ENCODE results near the gene CSMD2. TPM values are rescaled to one million over a fixed set of nuclear protein-coding genes. Genes with fewer than 3 reads are reported as not detected.

The CSMD2 gene
- total and polyA plus RNA-seq, 2 donors (not counting 1 experiment from before 2014, with no cell fraction given): 2.2 to 7.6 TPM

- H3K36me3 ChIP-seq (ENCODE audit: control insufficient read depth, insufficient read depth, low read length): no peaks in the 10 kb centered on the region
- H3K9me3 ChIP-seq (ENCODE audit: control insufficient read depth, insufficient read depth, low read depth, low read length): no peaks in the 10 kb centered on the region
- TF ChIP-seq EZH2 (IDR thresholded peaks at IDR 0.05; ENCODE audit: low read length, missing control alignments): no peak
- TF ChIP-seq CTCF (conservative IDR thresholded peaks at IDR 0.05 in 1 of 2, IDR thresholded peaks at IDR 0.05 in 1 of 2; ENCODE audit: low read depth in 1 of 2, low read length in 2 of 2): no peak
- no peak overlapping the region for H3K4me2 ChIP-seq (ENCODE audit: extremely low read depth, insufficient read depth, low read length)
- H3K27ac ChIP-seq (ENCODE audit: insufficient read depth, low read length): no peak overlapping the region
- no peak overlapping the region for H3K4me3 ChIP-seq (replicated peaks in 1 of 4; ENCODE audit: control extremely low read depth in 1 of 4, insufficient read depth in 1 of 4, low read depth in 3 of 4, low read length in 4 of 4)
- H2AFZ ChIP-seq (ENCODE audit: low read length): no peak overlapping the region
- H3K79me2 ChIP-seq (ENCODE audit: control insufficient read depth, insufficient read depth, low read length): no peaks in the 10 kb centered on the region
- H3K9ac ChIP-seq (ENCODE audit: insufficient read depth, low read length): no peak overlapping the region
- no peaks in the 10 kb centered on the region for H3K27me3 ChIP-seq (ENCODE audit: control insufficient read depth, insufficient read depth, low read length)
- no peaks in the 10 kb centered on the region for H3K4me1 ChIP-seq (ENCODE audit: control insufficient read depth, extremely low read depth, insufficient read depth, low read length)
- no peaks in the 10 kb centered on the region for H4K20me1 ChIP-seq (ENCODE audit: control insufficient read depth, extremely low read depth, insufficient read depth, low read length)
- DNase-seq (ENCODE audit: low read depth in 2 of 2): no peak
Observed at GRCh38 chr1:33867684-33868083, 297.3 kb downstream of the CSMD2 start.

- no peaks in the 10 kb centered on the region for H4K20me1 ChIP-seq (ENCODE audit: control insufficient read depth, extremely low read depth, insufficient read depth, low read length)
- H3K4me1 ChIP-seq (ENCODE audit: control insufficient read depth, extremely low read depth, insufficient read depth, low read length): no peaks in the 10 kb centered on the region
- no peaks in the 10 kb centered on the region for H3K27me3 ChIP-seq (ENCODE audit: control insufficient read depth, insufficient read depth, low read length)
- H3K4me3 ChIP-seq (replicated peaks in 1 of 4; ENCODE audit: control extremely low read depth in 1 of 4, insufficient read depth in 1 of 4, low read depth in 3 of 4, low read length in 4 of 4): no peak overlapping the region
- H3K9ac ChIP-seq (ENCODE audit: insufficient read depth, low read length): no peak overlapping the region
- no peak overlapping the region for H3K4me2 ChIP-seq (ENCODE audit: extremely low read depth, insufficient read depth, low read length)
- no peaks in the 10 kb centered on the region for H3K36me3 ChIP-seq (ENCODE audit: control insufficient read depth, insufficient read depth, low read length)
- H2AFZ ChIP-seq (ENCODE audit: low read length): no peak overlapping the region
- H3K9me3 ChIP-seq (ENCODE audit: control insufficient read depth, insufficient read depth, low read depth, low read length): no peaks in the 10 kb centered on the region
- H3K79me2 ChIP-seq (ENCODE audit: control insufficient read depth, insufficient read depth, low read length): no peaks in the 10 kb centered on the region
- TF ChIP-seq CTCF (conservative IDR thresholded peaks at IDR 0.05 in 1 of 2, IDR thresholded peaks at IDR 0.05 in 1 of 2; ENCODE audit: low read depth in 1 of 2, low read length in 2 of 2) (no peak), EZH2 (IDR thresholded peaks at IDR 0.05; ENCODE audit: low read length, missing control alignments) (no peak)
- no peak overlapping the region for H3K27ac ChIP-seq (ENCODE audit: insufficient read depth, low read length)
- peak in 1 of 2 donors; percentile 81 for DNase-seq (ENCODE audit: low read depth in 2 of 2)
Observed at GRCh38 chr1:33866281-33866680, 298.7 kb downstream of the CSMD2 start.

GRCh38 chr1:33864460-33865389 lies 300.3 kb downstream of the CSMD2 start:
- TF ChIP-seq CTCF (conservative IDR thresholded peaks at IDR 0.05 in 1 of 2, IDR thresholded peaks at IDR 0.05 in 1 of 2; ENCODE audit: low read depth in 1 of 2, low read length in 2 of 2) (no peak), EZH2 (IDR thresholded peaks at IDR 0.05; ENCODE audit: low read length, missing control alignments) (no peak)
- Histone ChIP-seq H3K4me3 (replicated peaks in 1 of 4; ENCODE audit: control extremely low read depth in 1 of 4, insufficient read depth in 1 of 4, low read depth in 3 of 4, low read length in 4 of 4) (no peak overlapping the region), H3K27ac (ENCODE audit: insufficient read depth, low read length) (no peak overlapping the region), H2AFZ (ENCODE audit: low read length) (no peak overlapping the region), H3K4me1 (ENCODE audit: control insufficient read depth, extremely low read depth, insufficient read depth, low read length) (no peaks in the 10 kb centered on the region), H3K4me2 (ENCODE audit: extremely low read depth, insufficient read depth, low read length) (no peak overlapping the region), H3K36me3 (ENCODE audit: control insufficient read depth, insufficient read depth, low read length) (no peaks in the 10 kb centered on the region), H3K79me2 (ENCODE audit: control insufficient read depth, insufficient read depth, low read length) (no peaks in the 10 kb centered on the region), H3K9ac (ENCODE audit: insufficient read depth, low read length) (no peak overlapping the region), H4K20me1 (ENCODE audit: control insufficient read depth, extremely low read depth, insufficient read depth, low read length) (no peaks in the 10 kb centered on the region), H3K27me3 (ENCODE audit: control insufficient read depth, insufficient read depth, low read length) (no peaks in the 10 kb centered on the region), H3K9me3 (ENCODE audit: control insufficient read depth, insufficient read depth, low read depth, low read length) (no peaks in the 10 kb centered on the region)
- no peak for DNase-seq (ENCODE audit: low read depth in 2 of 2)
